Activated naive CD4-positive, alpha-beta T cell treated with Interleukin-2 at 50 U/mL for 16 hours (primary cell): ENCODE data around the gene DCAF7.

Experiments used
- DNase-seq: peaks from one replicate; pipeline ENCODE4 v3.0.0-alpha.2; 2020

The DCAF7 gene, protein sequence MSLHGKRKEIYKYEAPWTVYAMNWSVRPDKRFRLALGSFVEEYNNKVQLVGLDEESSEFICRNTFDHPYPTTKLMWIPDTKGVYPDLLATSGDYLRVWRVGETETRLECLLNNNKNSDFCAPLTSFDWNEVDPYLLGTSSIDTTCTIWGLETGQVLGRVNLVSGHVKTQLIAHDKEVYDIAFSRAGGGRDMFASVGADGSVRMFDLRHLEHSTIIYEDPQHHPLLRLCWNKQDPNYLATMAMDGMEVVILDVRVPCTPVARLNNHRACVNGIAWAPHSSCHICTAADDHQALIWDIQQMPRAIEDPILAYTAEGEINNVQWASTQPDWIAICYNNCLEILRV

DNA sequence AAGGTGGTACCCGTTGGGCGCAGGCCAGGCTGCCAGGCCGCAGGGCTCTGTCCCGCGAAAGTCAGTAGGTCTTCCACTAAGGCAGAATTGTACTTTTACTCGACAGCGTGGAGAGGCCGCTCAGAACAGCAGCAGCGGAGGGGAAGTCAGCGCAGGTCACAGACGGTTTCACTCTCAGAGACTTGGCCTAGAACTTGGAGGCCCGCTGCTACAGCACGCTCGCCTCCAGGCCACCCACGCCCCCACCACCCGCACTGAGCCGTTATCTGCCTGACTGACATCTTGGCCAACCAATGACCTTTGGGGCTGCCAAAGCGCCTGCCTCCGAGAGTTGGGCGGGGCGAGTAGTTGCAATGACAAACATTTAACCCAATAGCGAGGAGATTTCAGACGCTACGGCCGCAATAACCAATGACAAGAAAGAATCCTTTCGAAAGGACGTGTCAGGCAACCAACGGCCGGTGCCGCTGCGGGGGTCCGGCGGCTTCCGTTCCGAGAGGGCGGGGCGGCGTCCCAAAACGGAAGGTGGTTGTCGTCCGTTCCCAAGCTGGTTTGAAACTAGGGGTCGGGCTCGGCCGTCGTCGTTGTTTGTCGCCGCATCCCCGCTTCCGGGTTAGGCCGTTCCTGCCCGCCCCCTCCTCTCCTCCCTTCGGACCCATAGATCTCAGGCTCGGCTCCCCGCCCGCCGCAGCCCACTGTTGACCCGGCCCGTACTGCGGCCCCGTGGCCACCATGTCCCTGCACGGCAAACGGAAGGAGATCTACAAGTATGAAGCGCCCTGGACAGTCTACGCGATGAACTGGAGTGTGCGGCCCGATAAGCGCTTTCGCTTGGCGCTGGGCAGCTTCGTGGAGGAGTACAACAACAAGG, at the start of gene DCAF7:
Gene DCAF7 (plus strand): TSS at position 532 of the 871 bp plus-strand sequence. CDS start 201 bp downstream, at position 733.
- peak; percentile 100 for DNase-seq

DNA sequence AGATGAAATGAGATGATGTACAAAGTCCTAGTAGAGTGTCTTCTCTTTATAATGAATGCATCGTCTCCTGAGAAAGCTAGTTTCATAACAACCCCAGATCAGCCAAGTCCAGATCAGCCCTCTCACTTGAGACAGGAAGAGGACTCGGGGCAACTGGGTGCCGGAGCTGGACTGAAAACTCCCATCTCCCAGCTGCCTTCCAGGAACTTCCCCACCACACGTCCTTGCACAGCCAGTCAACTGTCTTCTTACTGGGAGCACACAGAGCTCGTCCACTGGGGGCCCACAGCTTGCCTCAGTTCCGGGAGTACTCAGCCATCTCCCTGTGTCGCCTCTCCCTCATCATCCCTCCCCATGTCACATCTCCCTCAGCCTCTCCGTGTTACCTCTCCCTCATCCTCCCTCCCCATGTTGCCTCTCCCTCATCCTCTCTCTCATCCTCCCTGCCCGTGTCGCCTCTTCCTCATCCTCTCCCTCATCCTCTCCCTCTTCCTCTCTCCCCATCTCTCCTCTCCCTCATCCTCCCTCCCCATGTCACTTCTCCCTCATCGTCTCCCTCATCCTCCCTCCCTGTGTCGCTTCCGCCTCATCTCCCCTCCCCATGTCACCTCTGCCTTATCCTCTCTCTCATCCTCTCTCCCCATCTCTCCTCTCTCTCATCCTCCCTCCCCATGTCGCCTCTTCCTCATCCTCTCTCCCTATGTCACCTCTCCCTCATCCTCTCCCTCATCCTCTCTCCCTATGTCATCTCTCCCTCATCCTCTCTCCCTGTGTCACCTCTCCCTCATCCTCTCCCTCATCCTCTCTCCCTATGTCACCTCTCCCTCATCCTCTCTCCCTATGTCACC, 49.5 kb upstream of the DCAF7 start:
- DNase-seq = no peak

DNA sequence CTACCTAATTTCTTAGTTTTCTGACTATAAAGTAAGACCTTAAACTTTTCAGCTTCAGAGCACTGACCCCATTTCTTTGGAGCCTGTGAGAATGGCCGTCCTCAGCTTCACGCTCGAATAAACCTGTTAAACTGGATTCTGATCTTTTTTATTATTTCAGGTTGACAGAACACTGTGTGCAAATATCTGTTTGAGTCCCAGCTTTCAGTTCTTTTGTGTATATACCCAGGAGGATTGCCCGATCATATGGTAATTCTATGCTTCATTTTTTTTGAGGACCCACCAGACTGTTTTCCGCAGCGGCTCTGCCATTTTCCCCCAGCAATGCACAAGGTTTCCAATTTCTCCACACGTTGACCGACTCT, 47.0 kb upstream of the DCAF7 start:
- no peak for DNase-seq

DNA sequence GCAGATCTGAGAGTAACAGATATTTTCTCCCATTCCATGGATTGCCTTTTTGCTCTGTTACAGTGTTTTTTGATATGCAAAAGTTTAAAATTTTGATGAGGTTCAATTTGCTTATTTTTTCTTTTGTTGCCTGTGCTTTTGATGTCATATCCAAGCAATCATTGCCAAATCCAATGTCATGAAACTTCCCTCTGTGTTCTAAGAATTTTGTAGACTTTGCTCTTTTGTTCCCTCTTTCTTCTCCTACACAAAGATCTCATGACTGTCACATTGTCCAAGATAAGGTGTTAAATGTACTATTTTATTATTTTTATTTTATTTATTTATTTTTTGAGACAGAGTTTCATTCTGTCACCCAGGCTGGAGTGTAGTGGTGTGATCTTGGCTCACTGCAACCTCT, 46.0 kb upstream of the DCAF7 start:
- DNase-seq = no peak

DNA sequence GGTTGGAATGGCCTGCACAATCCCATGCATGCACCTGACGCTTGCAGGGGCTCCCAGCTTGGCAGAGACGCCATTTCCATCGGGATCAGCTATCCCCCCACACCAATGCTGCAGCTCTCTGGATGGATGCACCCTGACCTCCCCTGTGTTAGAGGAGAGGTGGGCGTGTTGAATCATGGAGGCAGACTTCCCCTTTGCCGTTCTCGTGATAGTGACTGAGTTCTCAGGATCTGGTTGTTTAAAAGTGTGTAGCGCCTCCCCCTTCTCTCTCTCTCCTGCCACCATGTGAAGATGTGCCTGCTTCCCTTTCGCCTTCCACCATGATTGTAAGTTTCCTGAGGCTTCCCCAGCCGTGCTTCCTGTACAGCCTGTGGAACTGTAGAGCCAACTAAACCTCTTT, 44.9 kb upstream of the DCAF7 start:
- no peak for DNase-seq

DNA sequence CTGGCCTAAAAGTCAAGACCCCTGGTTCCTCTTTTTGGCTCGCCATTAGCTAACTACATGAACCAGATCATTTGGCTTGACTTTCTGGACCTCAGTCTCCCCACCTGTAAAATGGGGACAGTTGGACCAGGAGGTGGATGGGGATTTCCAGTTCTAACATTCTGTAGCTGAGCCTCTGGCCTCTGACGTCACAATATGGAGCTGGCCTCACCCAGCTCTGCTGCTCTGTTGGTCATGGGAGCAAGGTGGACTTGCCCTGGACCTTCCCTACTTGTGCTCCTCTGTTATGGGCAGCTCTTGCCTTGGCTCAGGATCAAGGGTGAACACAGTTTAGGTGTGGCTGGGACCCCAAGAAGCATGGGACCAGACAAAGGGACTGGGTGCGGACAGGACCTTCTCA, 43.6 kb upstream of the DCAF7 start:
- DNase-seq = no peak

DNA sequence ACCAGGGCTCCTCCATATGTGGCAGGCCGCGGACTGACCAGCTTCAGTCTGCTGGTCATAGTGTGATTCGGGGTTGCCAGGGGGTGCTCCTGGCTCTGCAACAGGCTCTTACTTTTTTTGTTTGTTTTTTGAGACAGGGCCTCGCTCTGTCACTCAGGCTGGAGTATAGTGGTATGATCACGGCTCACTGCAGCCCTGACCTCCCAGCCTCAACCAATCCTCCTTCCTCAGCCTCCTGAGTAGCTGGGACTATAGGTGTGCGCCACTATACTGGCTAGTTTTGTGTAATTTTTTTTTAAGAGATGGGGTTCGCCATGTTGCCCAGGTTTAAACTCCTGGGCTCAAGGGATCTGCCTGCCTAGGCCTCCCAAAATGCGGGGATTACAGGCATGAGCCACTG, 38.9 kb upstream of the DCAF7 start:
- DNase-seq = no peak

DNA sequence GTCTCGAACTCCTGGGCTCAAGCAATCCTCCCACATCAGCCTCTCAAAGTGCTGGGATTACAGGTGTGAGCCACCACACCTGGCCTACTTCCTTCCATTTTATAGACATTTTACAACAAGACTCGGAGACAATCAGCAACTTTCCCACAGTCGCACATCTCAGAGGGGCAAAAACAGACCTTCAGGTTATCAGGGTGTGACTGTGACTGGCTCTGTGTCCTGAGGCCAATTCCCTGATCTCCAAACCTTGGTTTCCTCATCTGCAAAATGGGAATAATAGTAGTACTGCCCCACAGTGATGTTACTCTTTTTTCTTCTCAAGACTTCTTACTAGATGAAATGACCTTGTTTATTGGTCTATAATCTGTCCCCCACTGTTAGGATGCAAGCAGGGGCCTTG, 37.9 kb upstream of the DCAF7 start:
- no peak for DNase-seq

DNA sequence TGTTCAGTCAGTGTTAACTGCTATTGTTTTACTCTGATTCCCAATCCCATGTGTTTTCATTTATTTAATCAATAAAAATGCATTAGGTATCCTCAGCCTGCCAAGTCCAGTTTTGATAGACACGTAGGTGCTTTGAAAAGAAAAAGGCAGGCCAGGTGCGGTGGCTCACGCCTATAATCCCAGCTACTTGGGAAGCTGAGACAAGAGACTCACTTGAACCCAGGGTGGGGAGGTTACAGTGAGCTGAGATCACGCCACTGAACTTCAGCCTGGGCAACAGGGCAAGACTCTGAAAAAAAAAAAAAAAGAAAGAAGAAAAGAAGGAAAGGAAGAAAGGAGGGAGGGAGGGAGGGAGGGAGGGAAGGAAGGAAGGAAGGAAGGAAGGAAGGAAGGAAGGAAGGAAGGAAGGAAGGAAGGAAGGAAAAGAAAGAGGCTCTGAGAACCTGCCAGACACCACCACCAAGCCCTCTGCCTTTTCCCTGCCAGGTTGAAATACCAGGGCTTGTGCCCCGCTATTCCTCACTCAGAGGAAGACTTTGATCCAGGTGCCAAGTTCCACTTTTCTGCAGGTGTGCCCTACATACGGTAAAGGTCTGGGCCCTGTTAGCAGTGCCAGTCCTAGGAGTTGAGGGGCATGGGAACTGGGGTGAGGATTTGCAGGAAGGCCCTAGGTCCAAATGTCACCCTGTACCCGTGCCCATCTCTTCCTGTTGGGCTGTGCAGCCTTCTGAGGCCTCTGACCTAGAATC, 37.2 kb upstream of the DCAF7 start:
- no peak for DNase-seq

DNA sequence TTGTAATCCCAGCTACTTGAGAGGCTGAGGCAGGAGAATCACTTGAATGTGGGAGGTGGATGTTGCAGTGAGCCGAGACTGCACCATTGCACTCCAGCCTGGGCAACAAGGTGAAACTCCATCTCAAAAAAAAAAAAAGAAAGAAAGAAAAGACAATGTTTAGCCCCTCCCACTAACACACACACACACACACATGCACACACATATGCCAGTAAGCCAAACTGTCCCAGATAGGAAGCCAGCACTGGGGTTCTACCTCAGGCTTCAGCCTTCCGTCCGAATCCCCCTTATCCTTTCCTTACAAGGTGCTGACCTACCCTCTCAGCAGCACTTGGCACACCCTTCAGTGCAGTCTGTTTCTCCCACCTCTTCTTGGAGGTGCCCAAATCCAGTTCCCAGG, 35.8 kb upstream of the DCAF7 start:
- no peak for DNase-seq

DNA sequence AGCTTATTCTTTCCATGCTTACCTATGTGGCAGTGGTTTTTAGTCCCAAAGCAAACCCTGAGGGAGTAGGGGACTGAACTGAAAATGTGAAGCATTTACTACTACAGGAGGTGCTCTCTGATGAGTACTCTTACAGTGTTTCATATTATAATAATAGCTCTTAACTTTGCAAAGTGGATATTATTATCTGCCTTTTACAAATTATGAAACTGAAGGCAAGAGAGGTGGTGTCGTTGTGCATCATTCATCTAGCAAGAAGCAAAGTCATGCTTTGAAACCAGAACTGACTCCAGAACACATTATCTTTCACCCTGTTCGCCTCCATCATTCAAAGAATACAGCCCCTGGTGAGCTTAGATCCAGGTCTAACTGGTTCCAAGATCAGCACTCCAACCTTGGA, 35.3 kb upstream of the DCAF7 start:
- no peak for DNase-seq

DNA sequence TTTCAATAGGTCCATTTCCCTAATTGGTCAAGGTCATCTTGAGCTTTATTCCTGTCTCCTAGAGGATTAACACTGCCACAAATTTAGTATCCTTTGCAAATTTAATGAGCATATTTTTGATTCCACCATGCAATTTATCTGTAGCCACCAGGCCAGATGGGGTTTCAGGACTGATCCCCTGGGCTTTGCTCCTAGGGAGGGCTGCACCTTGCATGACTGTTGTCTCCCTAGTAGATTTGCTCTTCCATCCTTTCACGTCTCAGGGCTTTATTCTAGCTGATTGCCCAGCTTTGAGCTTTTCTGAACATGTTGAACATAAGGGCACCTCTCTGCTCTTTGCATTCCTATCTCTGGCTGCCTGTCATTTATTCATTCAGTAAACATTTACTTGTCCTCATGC, 34.9 kb upstream of the DCAF7 start:
- DNase-seq = no peak

DNA sequence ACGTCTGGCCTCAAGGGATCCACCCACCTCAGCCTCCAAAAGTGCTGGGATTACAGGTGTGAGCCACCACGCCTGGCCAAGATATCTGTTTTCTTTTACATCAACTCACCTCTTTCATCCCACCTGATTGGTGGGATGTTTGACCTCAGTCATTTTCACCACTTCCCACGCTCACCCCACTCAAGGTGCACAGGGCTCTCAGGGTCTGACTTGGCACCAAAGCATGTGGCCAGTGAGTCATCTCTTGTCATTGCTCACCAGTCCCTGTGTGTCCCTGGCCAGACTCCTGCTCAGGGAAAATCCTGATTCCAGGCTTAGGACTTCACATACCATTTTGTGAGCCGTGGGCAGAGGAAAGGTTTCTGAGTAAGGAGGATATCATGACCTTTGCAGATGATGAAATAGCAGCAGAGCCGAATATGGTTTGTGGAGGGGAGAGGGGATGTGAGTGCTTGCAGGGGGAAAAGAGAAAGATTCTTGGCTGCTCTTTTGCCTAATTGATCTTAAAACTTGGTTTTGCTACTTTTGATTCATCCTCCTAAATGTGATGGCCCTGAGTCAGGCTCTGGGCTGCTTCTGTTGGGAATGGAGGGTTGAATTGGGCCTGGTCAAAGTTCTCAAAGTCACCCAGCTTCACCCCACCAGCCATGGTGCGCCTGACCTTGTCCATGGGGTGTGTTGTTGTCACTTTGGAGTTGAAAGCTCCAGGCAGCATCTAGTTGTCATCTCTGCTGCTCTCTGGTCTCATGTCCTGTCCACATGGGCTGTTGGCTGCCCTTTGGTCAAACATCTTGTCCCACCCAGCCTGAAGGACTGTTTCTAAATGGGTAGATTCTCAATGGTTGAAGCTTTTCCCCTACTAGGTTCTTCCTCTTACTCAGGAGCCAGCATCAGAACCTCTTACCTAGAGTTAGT, 33.1 kb upstream of the DCAF7 start:
- DNase-seq = peak; percentile 55

DNA sequence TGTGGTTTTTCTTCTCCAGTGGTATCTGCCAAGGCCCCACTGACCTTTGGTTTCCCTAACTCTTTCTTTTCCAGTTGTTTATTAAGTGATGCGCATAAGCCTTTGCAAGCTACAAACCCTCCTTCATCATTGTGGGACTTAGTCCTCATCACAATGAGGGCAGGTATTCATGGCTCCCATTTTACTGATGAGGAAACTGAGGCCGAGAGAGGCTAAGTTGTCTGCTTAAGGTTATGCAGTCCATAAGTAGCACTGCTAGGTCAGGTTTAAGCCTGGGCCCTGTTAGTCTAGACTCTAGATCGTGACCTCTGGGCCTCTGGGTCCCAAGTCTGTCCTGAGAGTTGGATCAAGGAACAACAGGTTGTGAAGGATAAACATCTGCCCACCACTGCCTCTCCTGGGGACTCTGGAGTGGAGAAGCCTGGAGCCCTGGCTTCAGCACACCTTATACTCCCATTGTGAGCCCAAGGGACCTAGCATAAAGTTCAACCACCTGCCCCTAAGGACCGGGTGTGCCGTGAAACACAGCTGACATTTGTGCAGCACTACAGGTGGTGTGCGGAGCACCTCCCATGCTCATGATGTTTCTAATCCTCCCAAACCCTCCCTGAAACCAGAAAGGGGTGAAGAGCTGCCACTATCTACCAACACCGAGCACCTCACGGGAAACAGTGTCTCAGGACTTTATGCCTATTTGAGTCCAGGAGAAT, 32.3 kb upstream of the DCAF7 start:
- DNase-seq = no peak

DNA sequence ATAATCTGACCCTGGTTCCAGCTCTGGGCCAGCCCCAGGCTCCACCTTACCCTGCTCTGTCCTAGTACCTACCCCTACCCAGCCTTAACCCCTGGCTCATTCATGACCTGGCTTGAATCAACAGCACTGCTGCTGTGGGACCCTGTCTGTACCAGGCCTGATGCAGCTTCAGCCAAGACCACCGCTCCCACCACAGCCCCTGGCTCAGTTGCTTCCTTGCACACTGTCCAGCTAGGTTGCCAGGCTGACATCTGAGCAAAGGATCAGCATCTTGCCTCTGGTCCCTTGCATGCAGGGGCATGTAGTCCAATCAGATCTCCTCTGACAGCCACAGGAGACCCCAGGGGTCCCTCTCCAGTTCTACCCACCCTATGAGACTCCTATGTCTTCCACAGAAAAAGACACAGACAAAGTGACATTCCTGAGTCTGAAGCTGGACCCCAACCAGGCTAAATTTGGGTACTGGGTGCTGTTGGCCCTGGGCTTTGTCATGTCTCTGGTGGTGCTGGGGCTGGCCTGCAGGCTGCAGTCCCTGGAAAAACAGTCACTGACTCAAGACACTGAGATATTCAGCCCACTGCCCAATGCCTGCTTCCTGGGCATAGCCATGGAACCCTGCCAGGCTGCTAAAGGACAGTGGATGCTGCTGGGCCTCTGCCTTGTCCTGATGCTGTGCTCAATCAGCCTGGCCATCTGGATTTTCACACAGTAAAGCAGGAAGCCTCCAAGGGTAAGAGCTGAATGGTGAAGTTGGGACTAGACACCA, 31.0 kb upstream of the DCAF7 start:
- no peak for DNase-seq

DNA sequence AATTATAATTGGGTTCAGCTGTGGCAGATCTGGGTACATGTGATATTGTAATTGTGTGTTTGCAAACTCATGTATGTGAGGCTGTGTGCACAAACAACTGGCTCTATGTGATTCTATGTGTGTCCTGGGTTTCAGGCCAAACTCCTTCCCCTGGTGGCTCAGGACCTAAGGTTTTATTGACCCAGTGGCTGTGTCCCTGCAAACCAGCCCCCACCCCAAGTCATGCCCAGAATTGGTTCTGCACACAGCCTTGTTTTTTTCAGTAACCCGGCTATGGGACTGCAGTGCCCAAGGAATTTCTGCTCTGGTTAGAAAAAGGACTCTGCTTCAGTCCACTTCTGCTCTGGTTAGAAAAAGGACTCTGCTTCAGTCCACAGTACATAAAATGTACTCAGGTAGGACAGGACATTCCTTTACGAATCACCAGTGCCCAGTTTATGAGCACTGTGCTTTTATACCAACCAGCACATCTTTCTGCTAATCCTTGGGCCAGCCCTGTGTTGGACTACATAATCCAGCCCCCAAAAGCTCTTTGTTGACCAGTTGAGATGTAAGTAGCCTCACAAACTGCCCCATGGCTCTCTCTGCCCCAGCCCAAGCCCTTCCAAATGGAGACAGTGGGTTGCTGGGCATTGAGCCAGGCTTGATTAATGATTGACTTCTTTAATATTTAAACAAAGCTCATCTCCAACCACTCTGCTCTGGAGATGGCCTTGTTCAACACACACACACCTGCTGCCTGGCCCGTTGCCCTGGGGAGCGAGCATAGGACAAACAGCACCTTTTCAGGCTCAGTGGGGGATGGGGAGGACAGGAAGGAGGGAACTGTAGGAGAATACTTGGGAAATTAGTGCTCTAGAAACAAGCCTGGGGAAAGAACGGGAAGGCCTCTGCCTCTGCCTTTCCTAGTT, 30.1 kb upstream of the DCAF7 start:
- no peak for DNase-seq

DNA sequence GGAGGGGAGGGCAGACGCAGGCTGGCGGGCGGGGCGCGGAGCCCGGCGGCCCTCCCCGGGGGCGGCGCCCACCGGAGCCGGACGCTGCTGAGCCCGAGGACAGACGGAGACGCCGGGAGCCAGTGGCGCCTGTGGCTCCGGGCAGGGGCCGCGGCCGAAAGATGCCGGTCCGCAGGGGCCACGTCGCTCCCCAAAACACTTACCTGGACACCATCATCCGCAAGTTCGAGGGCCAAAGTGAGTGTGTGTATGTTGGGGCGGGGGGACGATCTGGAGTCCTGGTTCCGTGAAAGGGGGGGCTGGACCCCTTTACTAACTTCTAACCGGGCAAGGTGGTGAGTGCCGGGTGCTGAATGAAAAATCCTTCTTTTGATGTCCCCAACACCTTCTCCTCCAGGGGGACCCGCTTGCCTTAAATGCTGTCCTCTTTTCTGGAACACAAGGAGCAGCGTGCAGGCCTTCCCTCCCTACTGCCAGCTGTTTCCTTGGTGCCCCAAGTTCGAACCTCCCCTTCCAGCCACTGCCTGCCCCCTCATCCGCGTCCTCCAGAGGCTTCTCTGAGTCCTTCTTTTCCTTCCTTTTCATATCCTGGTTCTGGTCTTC, 26.9 kb upstream of the DCAF7 start, which contains the start of gene KCNH6:
Gene KCNH6 (plus strand): TSS at position 106 of the 603 bp plus-strand sequence. CDS start 56 bp downstream, at position 162.
- DNase-seq = no peak

DNA sequence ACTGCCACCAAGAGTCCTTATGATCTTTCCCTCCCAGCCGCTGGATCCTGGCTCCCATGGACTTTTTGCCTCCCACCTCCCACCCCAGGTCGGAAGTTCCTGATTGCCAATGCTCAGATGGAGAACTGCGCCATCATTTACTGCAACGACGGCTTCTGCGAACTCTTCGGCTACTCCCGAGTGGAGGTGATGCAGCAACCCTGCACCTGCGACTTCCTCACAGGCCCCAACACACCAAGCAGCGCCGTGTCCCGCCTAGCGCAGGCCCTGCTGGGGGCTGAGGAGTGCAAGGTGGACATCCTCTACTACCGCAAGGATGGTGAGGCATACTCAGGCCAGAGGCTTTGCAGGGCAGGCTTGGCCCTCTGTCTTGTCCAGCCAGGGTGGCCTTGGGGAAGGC, 26.2 kb upstream of the DCAF7 start:
- DNase-seq = no peak
